Measurements from ENCODE around the gene DROSHA. TPM values are rescaled to one million over a fixed set of nuclear protein-coding genes. Genes with fewer than 3 reads are reported as not detected.

The DROSHA gene
- total RNA-seq, 1 donor from 2014 or later = 46.5 TPM

GRCh38 chr5:31516802-31517201 is 15.1 kb downstream of the DROSHA start:
- no peak for DNase-seq (ENCODE audit: low spot score)

- DNase-seq (ENCODE audit: low spot score) = no peak
Observed at GRCh38 chr5:31511305-31511704, 20.6 kb downstream of the DROSHA start.

GRCh38 chr5:31504529-31504928 is 27.4 kb downstream of the DROSHA start:
- no peak for DNase-seq (ENCODE audit: low spot score)

- no peak for DNase-seq (ENCODE audit: low spot score)
Observed at GRCh38 chr5:31502506-31502905, 29.4 kb downstream of the DROSHA start.

- DNase-seq (ENCODE audit: low spot score) = no peak
Observed at GRCh38 chr5:31500256-31500655, 31.6 kb downstream of the DROSHA start.

GRCh38 chr5:31496891-31497290 is 35.0 kb downstream of the DROSHA start:
- DNase-seq (ENCODE audit: low spot score) = no peak

GRCh38 chr5:31496301-31496700 is 35.6 kb downstream of the DROSHA start:
- DNase-seq (ENCODE audit: low spot score) = no peak

GRCh38 chr5:31495336-31495735 is 36.6 kb downstream of the DROSHA start:
- no peak for DNase-seq (ENCODE audit: low spot score)

GRCh38 chr5:31492869-31493268 is 39.0 kb downstream of the DROSHA start:
- no peak for DNase-seq (ENCODE audit: low spot score)

- DNase-seq (ENCODE audit: low spot score) = no peak
Observed at GRCh38 chr5:31487506-31487905, 44.4 kb downstream of the DROSHA start.

GRCh38 chr5:31486441-31486840 is 45.5 kb downstream of the DROSHA start:
- DNase-seq (ENCODE audit: low spot score) = no peak

GRCh38 chr5:31485376-31486207 is 46.3 kb downstream of the DROSHA start:
- DNase-seq (ENCODE audit: low spot score) = no peak

GRCh38 chr5:31481531-31482165 is 50.2 kb downstream of the DROSHA start:
- no peak for DNase-seq (ENCODE audit: low spot score)

- no peak for DNase-seq (ENCODE audit: low spot score)
Observed at GRCh38 chr5:31479706-31480105, 52.2 kb downstream of the DROSHA start.

- no peak for DNase-seq (ENCODE audit: low spot score)
Observed at GRCh38 chr5:31478901-31479300, 53.0 kb downstream of the DROSHA start.

- DNase-seq (ENCODE audit: low spot score) = no peak
Observed at GRCh38 chr5:31477971-31478370, 53.9 kb downstream of the DROSHA start.

- DNase-seq (ENCODE audit: low spot score) = no peak
Observed at GRCh38 chr5:31477516-31477915, 54.4 kb downstream of the DROSHA start.

- no peak for DNase-seq (ENCODE audit: low spot score)
Observed at GRCh38 chr5:31476738-31477141, 55.2 kb downstream of the DROSHA start.

GRCh38 chr5:31471916-31472315 is 60.0 kb downstream of the DROSHA start:
- DNase-seq (ENCODE audit: low spot score) = no peak

- DNase-seq (ENCODE audit: low spot score) = no peak
Observed at GRCh38 chr5:31471040-31471439, 60.9 kb downstream of the DROSHA start.

- no peak for DNase-seq (ENCODE audit: low spot score)
Observed at GRCh38 chr5:31470608-31471007, 61.3 kb downstream of the DROSHA start.

GRCh38 chr5:31469886-31470285 is 62.0 kb downstream of the DROSHA start:
- DNase-seq (ENCODE audit: low spot score) = no peak

- DNase-seq (ENCODE audit: low spot score) = no peak
Observed at GRCh38 chr5:31469466-31469865, 62.4 kb downstream of the DROSHA start.
